NOMO-1 treated with dmso at 0.1 percent for 144 hours (cell line): ENCODE measurements around the gene ATXN1.

Experiments used
- DNase-seq: peaks from one replicate; lab custom pipeline; 2025; ENCODE audit not compliant: unreplicated experiment; lab: John Stamatoyannopoulos, UW

Gene ATXN1

GRCh38 chr6:16354692-16355091 is 406.6 kb downstream of the ATXN1 start:
- DNase-seq = no peak

GRCh38 chr6:16352821-16353438 is 408.3 kb downstream of the ATXN1 start:
- DNase-seq = no peak

GRCh38 chr6:16352258-16352635 is 409.0 kb downstream of the ATXN1 start:
- no peak for DNase-seq

- no peak for DNase-seq
Measured at GRCh38 chr6:16349544-16349943, 411.7 kb downstream of the ATXN1 start.

GRCh38 chr6:16346831-16347230 is 414.4 kb downstream of the ATXN1 start:
- DNase-seq = no peak

GRCh38 chr6:16345449-16346330 is 415.6 kb downstream of the ATXN1 start:
- no peak for DNase-seq

- peak; percentile 4 for DNase-seq
Measured at GRCh38 chr6:16344756-16345155, 416.5 kb downstream of the ATXN1 start.

GRCh38 chr6:16343593-16343992 is 417.7 kb downstream of the ATXN1 start:
- DNase-seq = no peak

GRCh38 chr6:16339265-16339587 is 422.0 kb downstream of the ATXN1 start:
- no peak for DNase-seq

GRCh38 chr6:16338577-16339264 is 422.5 kb downstream of the ATXN1 start:
- no peak for DNase-seq

- DNase-seq = no peak
Measured at GRCh38 chr6:16337295-16337975, 423.8 kb downstream of the ATXN1 start.

- DNase-seq = no peak
Measured at GRCh38 chr6:16336911-16337294, 424.4 kb downstream of the ATXN1 start.

GRCh38 chr6:16336056-16336818 is 425.0 kb downstream of the ATXN1 start:
- DNase-seq = no peak

- DNase-seq = no peak
Measured at GRCh38 chr6:16335176-16335575, 426.1 kb downstream of the ATXN1 start.

GRCh38 chr6:16334671-16335070 is 426.6 kb downstream of the ATXN1 start:
- peak; percentile 15 for DNase-seq

GRCh38 chr6:16333580-16333979 is 427.7 kb downstream of the ATXN1 start:
- no peak for DNase-seq

GRCh38 chr6:16332175-16332542 is 429.1 kb downstream of the ATXN1 start:
- peak; percentile 11 for DNase-seq

GRCh38 chr6:16331384-16332174 is 429.7 kb downstream of the ATXN1 start:
- peak; percentile 34 for DNase-seq

GRCh38 chr6:16329233-16329632 is 432.0 kb downstream of the ATXN1 start:
- no peak for DNase-seq

- no peak for DNase-seq
Measured at GRCh38 chr6:16327777-16328325, 433.4 kb downstream of the ATXN1 start.
